SK-N-SH (cell line): Measurements from ENCODE around the gene C9.
"Not testable (repeated sequence)": the region's sequence is repeated elsewhere in the genome, so short reads cannot be mapped to it uniquely, and the experiment has no call there.

Experiments
- CHD2 ChIP-seq: fragments of 150-350 bp; IDR thresholded peaks from 2 replicates; pipeline ENCODE4 v1.6.1; 2018; ENCODE audit warnings: low read length; ENCODE audit not compliant: partially characterized antibody
- CTCF ChIP-seq: fragments of 200-600 bp; sonication (generic); IDR thresholded peaks from 2 replicates; pipeline ENCODE4 v1.6.1; 2017; ENCODE audit warnings: antibody characterized with exemption, mild to moderate bottlenecking, moderate library complexity
- MXI1 ChIP-seq: IDR thresholded peaks from 2 replicates; pipeline ENCODE4 v1.6.1; 2012; ENCODE audit warnings: mild to moderate bottlenecking, low read depth, low read length, improper control_type of control experiment
- NRF1 ChIP-seq: IDR thresholded peaks from 2 replicates; pipeline ENCODE4 v1.6.1; 2012; ENCODE audit warnings: low read depth, mild to moderate bottlenecking, low read length
- PBX3 ChIP-seq: IDR thresholded peaks from 2 replicates; pipeline ENCODE4; 2012
- REST ChIP-seq: IDR thresholded peaks from 2 replicates; pipeline ENCODE4 v1.6.1; 2012; ENCODE audit warnings: mild to moderate bottlenecking, low read depth, low read length, moderate library complexity

GRCh38 chr5:39334296-39334695 is 30.0 kb downstream of the C9 start:
- not testable (repeated sequence) for TF ChIP-seq CTCF, MXI1, CHD2, REST, PBX3, NRF1
